Measurements from ENCODE around the gene USP5.

DNA sequence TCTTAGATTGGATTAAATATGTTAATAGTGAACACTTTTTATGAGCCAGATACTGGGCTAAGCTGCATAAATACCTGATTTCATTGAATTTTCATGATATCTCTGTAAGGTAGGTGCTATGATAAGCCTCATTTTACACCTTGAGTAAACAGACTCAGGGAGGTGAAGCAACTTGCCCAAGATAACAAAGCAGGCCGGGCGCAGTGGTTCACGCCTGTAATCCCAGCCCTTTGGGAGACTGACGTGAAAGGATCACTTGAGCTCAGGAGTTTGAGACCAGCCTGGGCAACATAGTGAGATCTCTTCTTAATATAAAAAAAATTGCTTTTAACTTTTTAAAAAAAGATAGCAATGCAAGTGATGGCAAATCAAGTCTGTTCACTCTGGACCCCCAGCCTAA, 9.9 kb upstream of the USP5 start:
- TF ChIP-seq, protein P1, sequence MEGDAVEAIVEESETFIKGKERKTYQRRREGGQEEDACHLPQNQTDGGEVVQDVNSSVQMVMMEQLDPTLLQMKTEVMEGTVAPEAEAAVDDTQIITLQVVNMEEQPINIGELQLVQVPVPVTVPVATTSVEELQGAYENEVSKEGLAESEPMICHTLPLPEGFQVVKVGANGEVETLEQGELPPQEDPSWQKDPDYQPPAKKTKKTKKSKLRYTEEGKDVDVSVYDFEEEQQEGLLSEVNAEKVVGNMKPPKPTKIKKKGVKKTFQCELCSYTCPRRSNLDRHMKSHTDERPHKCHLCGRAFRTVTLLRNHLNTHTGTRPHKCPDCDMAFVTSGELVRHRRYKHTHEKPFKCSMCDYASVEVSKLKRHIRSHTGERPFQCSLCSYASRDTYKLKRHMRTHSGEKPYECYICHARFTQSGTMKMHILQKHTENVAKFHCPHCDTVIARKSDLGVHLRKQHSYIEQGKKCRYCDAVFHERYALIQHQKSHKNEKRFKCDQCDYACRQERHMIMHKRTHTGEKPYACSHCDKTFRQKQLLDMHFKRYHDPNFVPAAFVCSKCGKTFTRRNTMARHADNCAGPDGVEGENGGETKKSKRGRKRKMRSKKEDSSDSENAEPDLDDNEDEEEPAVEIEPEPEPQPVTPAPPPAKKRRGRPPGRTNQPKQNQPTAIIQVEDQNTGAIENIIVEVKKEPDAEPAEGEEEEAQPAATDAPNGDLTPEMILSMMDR (IDR thresholded peaks at IDR 0.05 in 2 of 3, conservative IDR thresholded peaks at IDR 0.05 in 1 of 3; ENCODE audit: borderline replicate concordance in 1 of 3, insufficient read depth in 1 of 3, low read depth in 2 of 3, low read length in 2 of 3) = no peak
- TF ChIP-seq POLR2AphosphoS5 (IDR thresholded peaks at IDR 0.05; ENCODE audit: low read depth, low read length) = no peak
- no peak for TF ChIP-seq RAD21 (IDR thresholded peaks at IDR 0.05; ENCODE audit: low read depth)
- TF ChIP-seq, protein P2, sequence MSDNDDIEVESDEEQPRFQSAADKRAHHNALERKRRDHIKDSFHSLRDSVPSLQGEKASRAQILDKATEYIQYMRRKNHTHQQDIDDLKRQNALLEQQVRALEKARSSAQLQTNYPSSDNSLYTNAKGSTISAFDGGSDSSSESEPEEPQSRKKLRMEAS (IDR thresholded peaks at IDR 0.05) = no peak
